ENCODE measurements around the gene LRP1B.

- TF ChIP-seq CTCF (IDR thresholded peaks at IDR 0.05) (no peak), POLR2A (IDR thresholded peaks at IDR 0.05) (no peak)
Measured at GRCh38 chr2:142100970-142101369, 29.8 kb downstream of the LRP1B start.

Measured in thyroid gland (tissue), 4 donors.